Measurements from ENCODE around the gene RAP1GAP2.

RAP1GAP2 gene

DNA sequence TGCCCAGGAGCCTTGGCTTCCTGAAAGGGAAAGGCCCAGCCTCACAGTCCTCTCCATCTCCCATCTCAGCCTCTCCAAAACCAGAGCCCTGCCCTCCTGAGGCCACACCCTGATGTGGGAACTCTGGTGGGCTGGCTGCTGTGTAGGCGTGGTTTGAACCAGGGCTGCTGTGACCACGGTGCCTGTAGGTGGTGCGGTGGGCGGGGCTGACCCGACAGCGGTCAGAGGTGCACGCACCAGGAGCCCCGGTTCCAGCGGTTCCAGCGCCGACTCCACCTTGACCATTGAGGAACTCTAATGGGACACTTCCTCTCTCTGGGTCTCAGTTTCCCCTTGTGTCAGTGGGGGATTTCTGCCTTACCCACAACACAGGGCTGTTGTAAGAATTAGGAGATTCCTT lies 2.4 kb downstream of the RAP1GAP2 start:
- TF ChIP-seq CTCF (conservative IDR thresholded peaks at IDR 0.05), result no peak
- H3K27ac ChIP-seq, result no peak overlapping the region

DNA sequence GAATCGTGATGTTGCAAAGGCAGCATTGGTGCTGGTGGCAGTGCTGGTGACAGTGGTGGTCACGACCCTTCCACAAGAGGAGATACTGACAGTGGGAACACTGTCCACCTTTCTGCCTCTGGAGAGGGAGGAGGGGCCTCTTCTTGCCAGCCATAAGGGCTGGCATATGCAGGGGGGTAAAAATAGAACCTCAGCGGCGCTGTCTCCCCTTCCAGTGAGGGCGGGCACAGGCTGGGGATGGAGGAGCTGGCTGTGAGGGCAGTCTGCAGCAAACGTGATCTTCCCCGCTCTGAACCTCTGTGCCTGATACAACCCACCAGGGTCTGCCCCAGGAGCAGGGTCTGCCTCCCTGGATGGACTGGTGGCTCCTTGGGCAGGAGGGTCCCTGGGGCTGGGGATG lies 3.4 kb downstream of the RAP1GAP2 start:
- TF ChIP-seq CTCF (conservative IDR thresholded peaks at IDR 0.05), result no peak
- no peak overlapping the region for H3K27ac ChIP-seq

DNA sequence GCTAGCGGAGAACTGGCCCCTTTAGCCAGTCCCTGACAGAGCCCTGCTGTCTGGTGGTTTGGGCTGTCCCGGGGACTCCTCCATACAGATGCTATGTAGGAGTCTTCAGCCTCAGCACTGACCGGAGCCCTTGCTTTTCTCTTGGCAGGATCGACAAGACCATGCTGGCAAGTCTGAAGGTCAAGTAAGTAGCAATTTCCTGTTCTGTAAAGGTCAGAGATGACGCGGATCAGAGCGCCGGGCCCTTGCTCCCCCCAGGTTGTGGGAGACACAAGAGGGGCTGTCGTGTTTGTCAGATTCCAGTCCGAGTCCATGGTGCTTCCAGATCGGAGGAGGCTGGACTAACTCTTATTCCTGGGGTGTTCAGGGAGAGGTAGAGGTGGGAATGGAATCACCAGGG lies 4.1 kb downstream of the RAP1GAP2 start:
- TF ChIP-seq CTCF (conservative IDR thresholded peaks at IDR 0.05), result no peak
- H3K27ac ChIP-seq, result no peak overlapping the region

DNA sequence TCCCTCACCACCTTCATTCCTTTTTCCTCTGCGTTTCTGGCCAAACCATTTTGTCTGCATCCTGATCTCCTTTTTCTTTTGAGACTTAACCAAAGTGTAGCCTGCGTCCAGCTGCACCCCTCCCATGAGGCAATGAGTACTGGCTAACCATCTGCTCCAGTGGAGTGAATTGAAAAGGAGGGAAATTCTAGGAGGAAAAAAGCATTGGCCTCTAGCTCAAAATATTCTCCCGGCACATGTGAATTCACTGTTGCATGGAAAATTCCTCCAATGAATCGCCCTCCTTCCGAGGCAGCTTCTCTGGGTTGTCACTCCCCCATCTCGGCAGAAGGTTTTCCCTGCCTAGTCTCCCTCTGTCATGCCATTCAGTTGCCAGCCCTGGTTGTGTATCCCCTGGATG lies 5.6 kb downstream of the RAP1GAP2 start:
- H3K27ac ChIP-seq, result no peak overlapping the region
- no peak for TF ChIP-seq CTCF (conservative IDR thresholded peaks at IDR 0.05)

GRCh38 chr17:2802574-2802973 lies 6.3 kb downstream of the RAP1GAP2 start:
- TF ChIP-seq CTCF (conservative IDR thresholded peaks at IDR 0.05), result no peak
- no peak overlapping the region for H3K27ac ChIP-seq

GRCh38 chr17:2803386-2803785 lies 7.1 kb downstream of the RAP1GAP2 start:
- no peak for TF ChIP-seq CTCF (conservative IDR thresholded peaks at IDR 0.05)

GRCh38 chr17:2803971-2804370 lies 7.7 kb downstream of the RAP1GAP2 start:
- TF ChIP-seq CTCF (conservative IDR thresholded peaks at IDR 0.05), result no peak
- H3K27ac ChIP-seq, result no peak overlapping the region

More at GRCh38 chr17:2803386-2803785, 7.1 kb downstream of the RAP1GAP2 start:
- no peak overlapping the region for H3K27ac ChIP-seq

DNA sequence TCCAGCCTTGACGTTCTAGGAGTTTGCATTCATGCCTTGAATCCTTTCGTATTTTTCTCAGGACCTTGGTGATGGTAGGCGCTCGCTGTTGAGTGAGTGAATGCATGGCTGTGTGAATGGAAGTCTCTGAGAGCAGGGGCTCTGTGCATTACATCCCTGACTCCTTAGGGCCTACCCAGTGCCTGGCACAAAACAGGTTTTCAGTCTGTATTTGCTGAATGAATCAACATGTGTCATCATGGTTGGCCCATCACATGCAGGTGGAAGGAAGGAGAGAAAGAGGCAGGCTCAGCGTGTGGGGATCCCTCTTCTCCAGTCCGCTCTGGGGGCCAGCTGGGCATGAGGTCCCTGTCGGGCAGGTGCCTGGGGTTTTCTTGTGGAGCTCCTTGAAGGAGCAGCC lies 8.7 kb downstream of the RAP1GAP2 start:
- H3K27ac ChIP-seq, result no peak overlapping the region
- no peak for TF ChIP-seq CTCF (conservative IDR thresholded peaks at IDR 0.05)

Data from VCaP (cell line).